ENCODE results near the gene MAOA.

The MAOA gene

DNA sequence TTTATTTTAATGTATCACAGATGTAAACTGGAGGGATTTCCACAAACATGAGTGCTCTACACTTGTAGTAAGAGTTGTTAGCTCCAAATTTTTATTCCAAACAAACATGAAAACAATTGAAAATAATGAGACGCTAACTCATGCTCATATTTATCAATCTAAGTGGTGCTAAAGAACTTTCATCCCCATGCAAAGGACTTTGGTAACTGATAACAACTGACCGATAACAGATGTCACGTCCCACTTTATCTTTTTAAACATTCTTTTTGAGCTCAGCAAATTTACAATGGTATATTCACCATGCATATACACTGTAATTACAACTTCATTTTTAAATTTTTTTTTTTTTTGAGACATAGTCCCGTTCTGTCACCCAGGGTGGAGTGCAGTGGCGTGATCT is 15.6 kb upstream of the MAOA start:
- Histone ChIP-seq H3K4me1 (ENCODE audit: control insufficient read depth, insufficient read depth, low read length) (peaks cover 2% of the 10 kb centered on the region; the same call in 1 of the 2 replicates), H3K27ac (ENCODE audit: extremely low read depth, low read depth, low read length) (no peak overlapping the region), H3K4me3 (ENCODE audit: low read depth, low read length) (no peak overlapping the region), H3K9me3 (ENCODE audit: control insufficient read depth, insufficient read depth, low read depth, low read length) (no peaks in the 10 kb centered on the region), H3K36me3 (ENCODE audit: control insufficient read depth in 2 of 2, insufficient read depth in 1 of 2, low read length in 2 of 2) (no peaks in the 10 kb centered on the region)
- ChIA-PET POLR2A (no interaction called here), CTCF (interaction anchor here (0.6 kb wide), 1 partner anchor 38 kb away, joined by 3 read pairs; no protein-coding TSS in a partner anchor)
- TF ChIP-seq ZNF16 (tag by site-specific recombination; IDR thresholded peaks at IDR 0.05; ENCODE audit: low read depth) = no peak
- no peak for TF ChIP-seq ZNF266 (tag by site-specific recombination; IDR thresholded peaks at IDR 0.05; ENCODE audit: low read depth)
- TF ChIP-seq, protein P1, sequence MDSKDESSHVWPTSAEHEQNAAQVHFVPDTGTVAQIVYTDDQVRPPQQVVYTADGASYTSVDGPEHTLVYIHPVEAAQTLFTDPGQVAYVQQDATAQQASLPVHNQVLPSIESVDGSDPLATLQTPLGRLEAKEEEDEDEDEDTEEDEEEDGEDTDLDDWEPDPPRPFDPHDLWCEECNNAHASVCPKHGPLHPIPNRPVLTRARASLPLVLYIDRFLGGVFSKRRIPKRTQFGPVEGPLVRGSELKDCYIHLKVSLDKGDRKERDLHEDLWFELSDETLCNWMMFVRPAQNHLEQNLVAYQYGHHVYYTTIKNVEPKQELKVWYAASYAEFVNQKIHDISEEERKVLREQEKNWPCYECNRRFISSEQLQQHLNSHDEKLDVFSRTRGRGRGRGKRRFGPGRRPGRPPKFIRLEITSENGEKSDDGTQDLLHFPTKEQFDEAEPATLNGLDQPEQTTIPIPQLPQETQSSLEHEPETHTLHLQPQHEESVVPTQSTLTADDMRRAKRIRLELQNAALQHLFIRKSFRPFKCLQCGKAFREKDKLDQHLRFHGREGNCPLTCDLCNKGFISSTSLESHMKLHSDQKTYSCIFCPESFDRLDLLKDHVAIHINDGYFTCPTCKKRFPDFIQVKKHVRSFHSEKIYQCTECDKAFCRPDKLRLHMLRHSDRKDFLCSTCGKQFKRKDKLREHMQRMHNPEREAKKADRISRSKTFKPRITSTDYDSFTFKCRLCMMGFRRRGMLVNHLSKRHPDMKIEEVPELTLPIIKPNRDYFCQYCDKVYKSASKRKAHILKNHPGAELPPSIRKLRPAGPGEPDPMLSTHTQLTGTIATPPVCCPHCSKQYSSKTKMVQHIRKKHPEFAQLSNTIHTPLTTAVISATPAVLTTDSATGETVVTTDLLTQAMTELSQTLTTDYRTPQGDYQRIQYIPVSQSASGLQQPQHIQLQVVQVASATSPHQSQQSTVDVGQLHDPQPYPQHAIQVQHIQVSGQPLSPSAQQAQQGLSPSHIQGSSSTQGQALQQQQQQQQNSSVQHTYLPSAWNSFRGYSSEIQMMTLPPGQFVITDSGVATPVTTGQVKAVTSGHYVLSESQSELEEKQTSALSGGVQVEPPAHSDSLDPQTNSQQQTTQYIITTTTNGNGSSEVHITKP (tag by site-specific recombination; IDR thresholded peaks at IDR 0.05) = no peak
- TF ChIP-seq ZNF324 (tag by site-specific recombination; IDR thresholded peaks at IDR 0.05) = no peak
- TF ChIP-seq ZNF416 (tag by site-specific recombination; IDR thresholded peaks at IDR 0.05) = no peak
- no peak for TF ChIP-seq WT1 (tag by site-specific recombination; IDR thresholded peaks at IDR 0.05)
- no peak for TF ChIP-seq ZNF654 (tag by site-specific recombination; IDR thresholded peaks at IDR 0.05; ENCODE audit: low read depth)
- TF ChIP-seq, protein P2, sequence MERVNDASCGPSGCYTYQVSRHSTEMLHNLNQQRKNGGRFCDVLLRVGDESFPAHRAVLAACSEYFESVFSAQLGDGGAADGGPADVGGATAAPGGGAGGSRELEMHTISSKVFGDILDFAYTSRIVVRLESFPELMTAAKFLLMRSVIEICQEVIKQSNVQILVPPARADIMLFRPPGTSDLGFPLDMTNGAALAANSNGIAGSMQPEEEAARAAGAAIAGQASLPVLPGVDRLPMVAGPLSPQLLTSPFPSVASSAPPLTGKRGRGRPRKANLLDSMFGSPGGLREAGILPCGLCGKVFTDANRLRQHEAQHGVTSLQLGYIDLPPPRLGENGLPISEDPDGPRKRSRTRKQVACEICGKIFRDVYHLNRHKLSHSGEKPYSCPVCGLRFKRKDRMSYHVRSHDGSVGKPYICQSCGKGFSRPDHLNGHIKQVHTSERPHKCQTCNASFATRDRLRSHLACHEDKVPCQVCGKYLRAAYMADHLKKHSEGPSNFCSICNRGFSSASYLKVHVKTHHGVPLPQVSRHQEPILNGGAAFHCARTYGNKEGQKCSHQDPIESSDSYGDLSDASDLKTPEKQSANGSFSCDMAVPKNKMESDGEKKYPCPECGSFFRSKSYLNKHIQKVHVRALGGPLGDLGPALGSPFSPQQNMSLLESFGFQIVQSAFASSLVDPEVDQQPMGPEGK (tag by site-specific recombination; IDR thresholded peaks at IDR 0.05) = no peak
- no peak for TF ChIP-seq SETDB1 (IDR thresholded peaks at IDR 0.05; ENCODE audit: insufficient read length, low read length)
- no peak for TF ChIP-seq ZNF169 (tag by site-specific recombination; IDR thresholded peaks at IDR 0.05)
- no peak for TF ChIP-seq FEZF1 (tag by site-specific recombination; IDR thresholded peaks at IDR 0.05)
- no peak for TF ChIP-seq ZBTB7A (tag by site-specific recombination; IDR thresholded peaks at IDR 0.05; ENCODE audit: low read depth)
- TF ChIP-seq ZNF23 (tag by site-specific recombination; IDR thresholded peaks at IDR 0.05; ENCODE audit: borderline replicate concordance) = no peak
- TF ChIP-seq, protein P3, sequence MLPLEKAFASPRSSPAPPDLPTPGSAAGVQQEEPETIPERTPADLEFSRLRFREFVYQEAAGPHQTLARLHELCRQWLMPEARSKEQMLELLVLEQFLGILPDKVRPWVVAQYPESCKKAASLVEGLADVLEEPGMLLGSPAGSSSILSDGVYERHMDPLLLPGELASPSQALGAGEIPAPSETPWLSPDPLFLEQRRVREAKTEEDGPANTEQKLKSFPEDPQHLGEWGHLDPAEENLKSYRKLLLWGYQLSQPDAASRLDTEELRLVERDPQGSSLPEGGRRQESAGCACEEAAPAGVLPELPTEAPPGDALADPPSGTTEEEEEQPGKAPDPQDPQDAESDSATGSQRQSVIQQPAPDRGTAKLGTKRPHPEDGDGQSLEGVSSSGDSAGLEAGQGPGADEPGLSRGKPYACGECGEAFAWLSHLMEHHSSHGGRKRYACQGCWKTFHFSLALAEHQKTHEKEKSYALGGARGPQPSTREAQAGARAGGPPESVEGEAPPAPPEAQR (tag by site-specific recombination; IDR thresholded peaks at IDR 0.05) = no peak
- TF ChIP-seq, protein P4, sequence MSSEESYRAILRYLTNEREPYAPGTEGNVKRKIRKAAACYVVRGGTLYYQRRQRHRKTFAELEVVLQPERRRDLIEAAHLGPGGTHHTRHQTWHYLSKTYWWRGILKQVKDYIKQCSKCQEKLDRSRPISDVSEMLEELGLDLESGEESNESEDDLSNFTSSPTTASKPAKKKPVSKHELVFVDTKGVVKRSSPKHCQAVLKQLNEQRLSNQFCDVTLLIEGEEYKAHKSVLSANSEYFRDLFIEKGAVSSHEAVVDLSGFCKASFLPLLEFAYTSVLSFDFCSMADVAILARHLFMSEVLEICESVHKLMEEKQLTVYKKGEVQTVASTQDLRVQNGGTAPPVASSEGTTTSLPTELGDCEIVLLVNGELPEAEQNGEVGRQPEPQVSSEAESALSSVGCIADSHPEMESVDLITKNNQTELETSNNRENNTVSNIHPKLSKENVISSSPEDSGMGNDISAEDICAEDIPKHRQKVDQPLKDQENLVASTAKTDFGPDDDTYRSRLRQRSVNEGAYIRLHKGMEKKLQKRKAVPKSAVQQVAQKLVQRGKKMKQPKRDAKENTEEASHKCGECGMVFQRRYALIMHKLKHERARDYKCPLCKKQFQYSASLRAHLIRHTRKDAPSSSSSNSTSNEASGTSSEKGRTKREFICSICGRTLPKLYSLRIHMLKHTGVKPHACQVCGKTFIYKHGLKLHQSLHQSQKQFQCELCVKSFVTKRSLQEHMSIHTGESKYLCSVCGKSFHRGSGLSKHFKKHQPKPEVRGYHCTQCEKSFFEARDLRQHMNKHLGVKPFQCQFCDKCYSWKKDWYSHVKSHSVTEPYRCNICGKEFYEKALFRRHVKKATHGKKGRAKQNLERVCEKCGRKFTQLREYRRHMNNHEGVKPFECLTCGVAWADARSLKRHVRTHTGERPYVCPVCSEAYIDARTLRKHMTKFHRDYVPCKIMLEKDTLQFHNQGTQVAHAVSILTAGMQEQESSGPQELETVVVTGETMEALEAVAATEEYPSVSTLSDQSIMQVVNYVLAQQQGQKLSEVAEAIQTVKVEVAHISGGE (tag by site-specific recombination; conservative IDR thresholded peaks at IDR 0.05; ENCODE audit: low read depth) = no peak
- TF ChIP-seq ZNF366 (tag by site-specific recombination; conservative IDR thresholded peaks at IDR 0.05) = no peak
- TF ChIP-seq ZNF776 (tag by site-specific recombination; IDR thresholded peaks at IDR 0.05; ENCODE audit: borderline replicate concordance) = no peak
- TF ChIP-seq ZNF132 (tag by site-specific recombination; IDR thresholded peaks at IDR 0.05; ENCODE audit: borderline replicate concordance) = no peak
